Measurements from ENCODE around the gene BUD31. TPM values are rescaled to one million over a fixed set of nuclear protein-coding genes. Genes with fewer than 3 reads are reported as not detected.

The BUD31 gene
- total and polyA plus RNA-seq, 2 of the 8 experiments (the other 6 are each of a cell fraction or from before 2014, with no cell fraction given), result 46.7 to 114 TPM

DNA sequence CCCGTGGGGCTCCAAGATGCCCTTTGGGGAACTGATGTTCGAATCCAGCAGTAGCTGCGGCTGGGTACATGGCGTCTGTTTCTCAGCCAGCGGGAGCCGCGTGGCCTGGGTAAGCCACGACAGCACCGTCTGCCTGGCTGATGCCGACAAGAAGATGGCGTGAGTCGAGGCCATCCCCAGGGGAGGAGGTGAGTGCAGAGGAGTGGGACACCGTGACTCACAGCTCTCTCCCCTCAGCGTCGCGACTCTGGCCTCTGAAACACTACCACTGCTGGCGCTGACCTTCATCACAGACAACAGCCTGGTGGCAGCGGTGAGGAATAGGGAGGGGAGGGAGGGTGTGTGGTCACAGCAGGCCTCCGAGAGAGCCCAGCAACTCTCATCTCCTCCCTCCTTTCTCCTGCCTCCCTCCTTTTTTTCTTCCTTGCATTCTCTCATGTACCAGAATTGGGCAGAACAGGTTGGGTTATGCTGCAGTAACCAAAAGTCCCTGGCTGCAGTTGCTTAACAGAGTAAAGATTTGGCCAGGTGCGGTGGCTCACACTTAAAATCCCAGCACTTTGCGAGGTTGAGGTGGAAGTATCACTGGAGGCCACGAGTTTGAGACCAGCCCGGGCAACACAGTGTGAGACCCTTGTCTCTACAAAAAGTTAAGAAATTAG, 17.7 kb upstream of the BUD31 start:
- Histone ChIP-seq H2BK15ac (ENCODE audit: low read length) (no peak overlapping the region), H3K36me3 (ENCODE audit: control insufficient read depth in 2 of 4, insufficient read depth in 4 of 4, low read length in 3 of 4) (peaks cover 6 to 44% (median 21%) of the 10 kb centered on the region in 4 experiments; a peak in 7 of 8 replicates), H3K56ac (replicated peaks; ENCODE audit: insufficient read length, low read depth, low read length) (no peak overlapping the region), H3K4me3 (ENCODE audit: extremely low read depth in 1 of 4, insufficient read depth in 2 of 4, low read depth in 3 of 4, low read length in 4 of 4) (no peak overlapping the region), H4K20me1 (replicated peaks in 1 of 2; ENCODE audit: control insufficient read depth in 1 of 2, insufficient read depth in 2 of 2, low read length in 2 of 2) (peaks cover 8 to 10% of the 10 kb centered on the region in 2 experiments), H3K23ac (ENCODE audit: insufficient read length) (no peak overlapping the region), H3K27me3 (replicated peaks in 1 of 4; ENCODE audit: control insufficient read depth in 3 of 4, extremely low read depth in 1 of 4, insufficient read depth in 3 of 4, low read length in 3 of 4) (no peaks in the 10 kb centered on the region), H3K4me2 (ENCODE audit: insufficient read depth in 1 of 2, low read depth in 2 of 2, low read length in 2 of 2) (no peak overlapping the region; a peak in 1 of 4 replicates), H3K23me2 (ENCODE audit: low read depth, low read length) (peaks cover 4% of the 10 kb centered on the region; the same call in 1 of the 2 replicates), H3K4ac (replicated peaks; ENCODE audit: insufficient read length, low read depth, low read length) (no peak overlapping the region), H2AFZ (ENCODE audit: low read length) (no peak overlapping the region), H2BK5ac (ENCODE audit: low read depth, low read length) (no peak overlapping the region; the same call in 1 of the 2 replicates), H2BK20ac (ENCODE audit: low read length) (no peak overlapping the region), H3K79me1 (ENCODE audit: low read depth, low read length) (no peaks in the 10 kb centered on the region), H2BK12ac (ENCODE audit: low read depth, low read length) (no peak overlapping the region), H3K14ac (ENCODE audit: insufficient read length) (no peak overlapping the region), H2AK5ac (ENCODE audit: low read depth, low read length) (no peak overlapping the region), H3K4me1 (replicated peaks in 1 of 4; ENCODE audit: control insufficient read depth in 3 of 4, insufficient read depth in 4 of 4, low read length in 3 of 4) (peaks cover 2 to 12% (median 5%) of the 10 kb centered on the region in 4 experiments; a peak in 6 of 7 replicates), H2BK120ac (replicated peaks; ENCODE audit: low read depth, low read length) (no peak overlapping the region), H4K8ac (ENCODE audit: extremely low read depth, insufficient read depth, low read length) (no peak overlapping the region), H4K5ac (ENCODE audit: insufficient read length, low read depth, low read length) (no peak overlapping the region), H3K9ac (replicated peaks in 1 of 4; ENCODE audit: extremely low read depth in 1 of 4, low read depth in 3 of 4, low read length in 3 of 4) (no peak overlapping the region), H3K27ac (ENCODE audit: low read depth, low read length) (no peak overlapping the region), H3K79me2 (ENCODE audit: control insufficient read depth in 1 of 2, insufficient read depth in 2 of 2, low read length in 2 of 2) (no peaks in the 10 kb centered on the region), H3K18ac (ENCODE audit: extremely low read depth, low read length) (no peak overlapping the region), H4K91ac (replicated peaks; ENCODE audit: insufficient read length, low read length) (no peak overlapping the region), H3K9me3 (ENCODE audit: insufficient read depth in 2 of 2, low read depth in 1 of 2, low read length in 1 of 2) (no peaks in the 10 kb centered on the region)
- FAIRE-seq, result no peak
- 96% methylated on average over 22 of the region's 23 CpGs; no CpG with 5 or more reads in 1 of the 2 experiments for WGBS, 2 experiments (ENCODE audit: extremely low coverage in 1 of 2, insufficient coverage in 1 of 2, insufficient read length in 1 of 2, insufficient replicate concordance in 2 of 2, low coverage in 1 of 2, low lambda C conversion rate in 2 of 2, missing lambda C conversion rate in 1 of 2)
- DNase-seq (ENCODE audit: low read depth in 1 of 2, low spot score in 2 of 2), result no peak
- no peak for TF ChIP-seq KDM4A (IDR thresholded peaks at IDR 0.05; ENCODE audit: low read depth, low read length, severe bottlenecking)
- no peak for TF ChIP-seq TAF1 (IDR thresholded peaks at IDR 0.05; ENCODE audit: low read depth, low read length)
- TF ChIP-seq KDM1A (IDR thresholded peaks at IDR 0.05; ENCODE audit: borderline replicate concordance, low read length), result no peak
- ChIA-PET CTCF (ENCODE audit: partially characterized antibody) (interaction anchor here (1.0 to 7.1 kb wide), 3 partner anchors 14 to 31 kb away, joined by 3 to 40 read pairs (median 4); no protein-coding TSS in a partner anchor), POLR2A (ENCODE audit: partially characterized antibody) (interaction anchor here (1.2 to 7.9 kb wide), 10 partner anchors 8 to 70 kb away, joined by 3 to 150 read pairs (median 12); partner anchors contain the start of genes BUD31, CPSF4, PDAP1 and PTCD1)
